WERI-Rb-1 (cell line): ENCODE results near the gene ZNF70.

Experiments
- DNase-seq: peaks from one replicate; pipeline ENCODE4 v3.0.0-alpha.2; 2020
- H3K27ac ChIP-seq: fragments of 250-450 bp; sonication (Bioruptor Pico); 2 replicates; pipeline ENCODE4 v1.5.1; 2020; ENCODE audit warnings: mild to moderate bottlenecking, moderate library complexity
- H3K27me3 ChIP-seq: fragments of 250-450 bp; sonication (Bioruptor Pico); 2 replicates; pipeline ENCODE4 v1.5.1; 2021; ENCODE audit warnings: mild to moderate bottlenecking, low read depth, moderate library complexity; ENCODE audit not compliant: insufficient read depth, severe bottlenecking
- H3K36me3 ChIP-seq: fragments of 250-450 bp; sonication (Bioruptor Pico); 2 replicates; pipeline ENCODE4 v1.5.1; 2020; ENCODE audit warnings: mild to moderate bottlenecking, moderate library complexity
- H3K4me3 ChIP-seq: 2 replicates; pipeline ENCODE4 v1.5.1; 2011; ENCODE audit warnings: low read depth, mild to moderate bottlenecking, control low read depth, low read length
- H3K9me3 ChIP-seq: fragments of 250-450 bp; sonication (Bioruptor Pico); 2 replicates; pipeline ENCODE4 v1.5.1; 2021; ENCODE audit warnings: mild to moderate bottlenecking, moderate library complexity; ENCODE audit not compliant: severe bottlenecking
- TF ChIP-seq, protein P1 (sequence below): IDR thresholded peaks from 2 replicates; pipeline ENCODE4 v1.5.1; 2011; ENCODE audit warnings: low read depth, mild to moderate bottlenecking, control low read depth, inconsistent platforms, low read length

The ZNF70 gene

DNA sequence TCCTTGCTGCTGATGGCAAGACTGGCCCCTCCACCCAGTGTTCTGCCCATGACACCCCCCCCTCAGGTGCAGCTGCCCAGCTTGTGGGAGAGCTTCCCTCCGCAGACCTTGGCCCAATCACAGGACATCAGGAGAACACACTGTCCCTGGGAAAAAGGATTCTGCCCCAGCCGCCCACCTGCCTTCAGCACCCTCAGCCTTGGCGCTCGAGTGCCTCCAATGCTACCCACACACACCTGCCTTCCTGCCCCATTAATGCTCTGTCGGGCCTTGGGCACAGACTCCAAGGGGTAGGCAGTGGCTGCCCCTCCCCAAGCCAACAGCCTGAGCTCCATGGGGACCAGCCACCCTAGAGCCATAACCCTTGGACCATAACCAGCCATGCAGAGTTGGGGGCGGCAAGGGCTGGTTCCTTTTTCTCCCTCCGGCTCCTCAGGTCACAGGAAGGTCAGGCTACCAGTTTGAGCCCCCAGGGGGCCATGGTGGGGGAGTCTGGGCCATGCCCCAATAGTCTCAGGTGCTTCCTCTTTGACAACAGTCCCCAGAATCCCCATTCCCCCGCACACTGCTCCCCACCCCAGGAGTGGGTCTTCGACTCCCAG, 1.3 kb upstream of the ZNF70 start:
- no peak overlapping the region for H3K27ac ChIP-seq

DNA sequence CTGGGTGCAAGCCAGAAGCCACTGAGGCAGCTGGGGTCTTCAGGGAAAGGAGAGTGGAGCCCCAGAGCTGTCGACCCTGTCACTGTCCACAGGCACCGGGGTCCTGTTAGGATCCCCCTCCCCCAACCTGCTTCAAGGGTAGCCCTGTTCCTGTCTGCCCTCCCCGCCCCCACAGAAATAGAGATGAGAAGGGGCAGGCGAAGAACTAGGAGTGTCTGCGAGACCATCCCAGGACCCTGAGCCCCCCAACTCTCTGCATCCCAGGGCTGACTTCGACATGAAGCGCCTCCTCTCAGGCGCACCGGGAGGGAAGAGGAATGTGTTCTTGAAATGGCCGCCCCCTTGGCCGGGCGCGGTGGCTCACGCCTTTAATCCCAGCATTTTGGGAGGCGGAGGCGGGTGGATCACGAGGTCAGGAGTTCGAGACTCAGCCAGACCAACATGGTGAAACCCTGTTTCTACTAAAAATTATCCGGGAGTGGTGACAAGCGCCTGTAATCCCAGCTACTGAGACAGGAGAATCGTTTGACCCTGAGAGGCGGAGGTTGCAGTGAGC, 607 bp upstream of the ZNF70 start:
- H3K4me3 ChIP-seq: peak overlapping the region; percentile 90
- no peaks in the 10 kb centered on the region for H3K27me3 ChIP-seq
- peak; percentile 35 for DNase-seq
- peak overlapping the region; percentile 86 for H3K27ac ChIP-seq
- TF ChIP-seq, protein P1, sequence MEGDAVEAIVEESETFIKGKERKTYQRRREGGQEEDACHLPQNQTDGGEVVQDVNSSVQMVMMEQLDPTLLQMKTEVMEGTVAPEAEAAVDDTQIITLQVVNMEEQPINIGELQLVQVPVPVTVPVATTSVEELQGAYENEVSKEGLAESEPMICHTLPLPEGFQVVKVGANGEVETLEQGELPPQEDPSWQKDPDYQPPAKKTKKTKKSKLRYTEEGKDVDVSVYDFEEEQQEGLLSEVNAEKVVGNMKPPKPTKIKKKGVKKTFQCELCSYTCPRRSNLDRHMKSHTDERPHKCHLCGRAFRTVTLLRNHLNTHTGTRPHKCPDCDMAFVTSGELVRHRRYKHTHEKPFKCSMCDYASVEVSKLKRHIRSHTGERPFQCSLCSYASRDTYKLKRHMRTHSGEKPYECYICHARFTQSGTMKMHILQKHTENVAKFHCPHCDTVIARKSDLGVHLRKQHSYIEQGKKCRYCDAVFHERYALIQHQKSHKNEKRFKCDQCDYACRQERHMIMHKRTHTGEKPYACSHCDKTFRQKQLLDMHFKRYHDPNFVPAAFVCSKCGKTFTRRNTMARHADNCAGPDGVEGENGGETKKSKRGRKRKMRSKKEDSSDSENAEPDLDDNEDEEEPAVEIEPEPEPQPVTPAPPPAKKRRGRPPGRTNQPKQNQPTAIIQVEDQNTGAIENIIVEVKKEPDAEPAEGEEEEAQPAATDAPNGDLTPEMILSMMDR: no peak
- H3K9me3 ChIP-seq: no peaks in the 10 kb centered on the region
- H3K36me3 ChIP-seq: no peaks in the 10 kb centered on the region

More for the DNA sequence above, 1.3 kb upstream of the ZNF70 start:
- DNase-seq: no peak
- TF ChIP-seq, protein P1: no peak
- Histone ChIP-seq H3K36me3 (no peaks in the 10 kb centered on the region), H3K4me3 (no peak overlapping the region), H3K27me3 (no peaks in the 10 kb centered on the region), H3K9me3 (no peaks in the 10 kb centered on the region)

DNA sequence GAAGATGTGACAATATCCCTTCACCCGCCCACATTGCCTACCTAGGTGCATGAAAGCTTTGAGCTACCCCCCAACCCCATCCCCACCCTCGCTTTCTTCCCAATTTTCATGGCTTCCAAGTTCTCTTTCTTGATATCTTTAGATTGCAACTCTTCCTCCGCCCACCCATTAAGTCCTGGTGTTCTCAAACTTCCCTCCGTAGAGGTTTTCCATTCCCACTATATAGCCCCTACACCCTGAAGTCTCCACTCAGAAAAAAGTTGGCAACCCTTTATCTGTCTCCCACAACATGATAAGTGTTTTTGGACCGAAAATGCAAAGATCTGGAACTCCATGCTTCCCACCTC, 572 bp downstream of the ZNF70 start:
- DNase-seq: no peak
- Histone ChIP-seq H3K27ac (no peak overlapping the region; the same call in 1 of the 2 replicates), H3K9me3 (no peaks in the 10 kb centered on the region), H3K27me3 (no peaks in the 10 kb centered on the region), H3K4me3 (peak overlapping the region; percentile 63), H3K36me3 (peaks cover under 1% of the 10 kb centered on the region)
- TF ChIP-seq, protein P1: no peak

DNA sequence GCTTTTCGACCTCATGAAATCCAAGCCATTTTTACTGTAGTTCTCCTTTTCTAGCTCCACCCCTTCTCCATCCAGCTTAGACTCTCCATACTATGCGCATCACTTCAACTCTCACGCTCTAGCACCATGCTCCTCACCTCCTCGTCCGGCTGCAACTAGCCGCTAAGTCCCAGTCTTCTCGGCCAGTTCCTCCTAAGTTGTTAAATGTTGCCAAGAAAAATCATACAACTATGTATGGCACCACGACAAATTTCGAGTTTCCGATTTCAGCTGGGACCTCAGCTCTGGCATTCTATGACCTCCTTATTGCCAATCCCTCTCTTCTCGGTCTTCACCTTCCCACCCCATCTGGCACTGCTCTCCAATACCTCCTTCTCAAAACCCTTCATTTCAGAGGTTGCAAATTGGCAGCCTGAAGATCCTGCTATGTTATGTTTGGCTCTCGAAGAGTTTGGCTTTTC, 1.0 kb downstream of the ZNF70 start:
- Histone ChIP-seq H3K27ac (no peak overlapping the region), H3K9me3 (no peaks in the 10 kb centered on the region), H3K27me3 (no peaks in the 10 kb centered on the region), H3K36me3 (peaks cover 6% of the 10 kb centered on the region), H3K4me3 (no peak overlapping the region)
- no peak for DNase-seq
- TF ChIP-seq, protein P1: no peak

DNA sequence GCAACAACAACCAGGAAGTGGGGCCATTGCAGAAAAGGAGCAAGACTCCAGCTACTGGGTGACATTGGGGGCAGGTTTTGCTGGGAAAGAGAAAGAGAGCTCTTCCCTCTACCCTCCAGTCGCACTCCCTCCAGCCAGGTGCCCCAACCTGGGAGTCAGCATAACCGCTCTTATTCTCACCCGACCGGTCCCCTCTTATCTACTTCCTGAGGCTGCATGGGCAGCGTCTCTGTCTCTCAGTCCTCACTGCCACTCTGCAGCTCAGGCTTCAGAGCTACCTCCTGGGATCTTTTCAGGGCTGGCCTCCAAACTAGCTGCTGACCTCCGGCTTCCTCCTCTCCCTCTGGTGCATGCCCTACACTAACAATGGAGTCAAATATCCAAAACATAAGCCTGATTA, 5.1 kb downstream of the ZNF70 start:
- DNase-seq: no peak
- Histone ChIP-seq H3K4me3 (no peak overlapping the region), H3K9me3 (no peaks in the 10 kb centered on the region), H3K27me3 (no peaks in the 10 kb centered on the region), H3K36me3 (peaks cover 30% of the 10 kb centered on the region), H3K27ac (no peak overlapping the region)
- TF ChIP-seq, protein P1: no peak

DNA sequence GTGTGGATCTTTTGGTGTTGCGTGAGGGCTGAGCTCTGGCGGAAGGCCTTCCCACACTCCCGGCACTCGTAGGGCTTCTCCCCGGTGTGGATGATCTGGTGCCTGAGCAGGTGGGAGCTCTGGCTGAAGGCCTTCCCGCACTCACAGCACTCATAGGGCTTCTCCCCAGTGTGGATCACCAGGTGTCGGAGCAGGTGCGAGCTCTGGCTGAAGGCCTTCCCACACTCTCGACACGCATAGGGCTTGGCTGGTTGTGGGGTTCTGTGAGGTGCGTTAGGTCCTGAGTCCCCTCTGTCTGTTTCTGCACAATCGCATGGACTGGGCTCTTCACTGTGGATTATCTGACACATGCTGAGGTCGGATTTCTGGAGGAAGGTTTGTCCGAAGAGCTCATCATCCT, 6.4 kb downstream of the ZNF70 start:
- TF ChIP-seq, protein P1: no peak
- DNase-seq: no peak
- no peaks in the 10 kb centered on the region for H3K9me3 ChIP-seq
- no peak overlapping the region for H3K27ac ChIP-seq
- no peak overlapping the region for H3K4me3 ChIP-seq
- H3K36me3 ChIP-seq: peaks cover 30% of the 10 kb centered on the region
- no peaks in the 10 kb centered on the region for H3K27me3 ChIP-seq
